ENCODE measurements around the gene CD2BP2. TPM values are rescaled to one million over a fixed set of nuclear protein-coding genes. Genes with fewer than 3 reads are reported as not detected.

The CD2BP2 gene
- total RNA-seq, 1 experiment from 2014 or later: 65.8 TPM

DNA sequence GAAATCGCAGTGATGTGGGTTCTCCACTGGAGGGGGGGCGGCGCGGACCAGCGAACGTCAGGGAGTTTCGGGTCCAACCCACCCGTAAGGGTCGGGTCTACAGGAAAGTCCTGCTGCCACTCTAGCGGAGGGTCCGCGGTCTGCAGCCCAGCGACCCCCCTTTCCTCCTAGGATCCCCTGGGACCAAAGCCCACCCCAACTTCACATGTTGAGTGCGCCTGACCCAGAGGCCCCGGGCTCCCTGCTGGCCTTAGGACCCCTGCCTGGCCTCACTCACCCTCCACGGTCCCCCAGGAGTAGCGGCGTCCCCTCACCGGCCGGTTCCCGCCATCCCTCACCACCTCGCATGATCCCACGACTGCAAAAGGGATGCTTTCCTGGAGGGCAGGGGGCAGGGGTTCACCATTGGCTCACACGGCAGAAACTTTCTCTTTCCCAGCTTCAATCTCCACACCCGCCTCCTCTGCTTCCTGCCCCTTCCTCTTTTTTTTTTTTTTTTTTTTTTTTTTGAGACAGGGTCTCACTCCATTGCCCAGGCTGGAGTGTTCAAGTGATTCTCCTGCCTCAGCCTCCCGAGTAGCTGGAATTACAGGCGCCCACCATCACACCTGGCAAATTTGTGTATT, 24.2 kb upstream of the CD2BP2 start:
- BruUV-seq (replicated peaks): no TSS peak
- intact Hi-C loops (cut with micrococcal nuclease; ENCODE audit: unreplicated experiment): no loop called here
- TF ChIP-seq, protein P1, sequence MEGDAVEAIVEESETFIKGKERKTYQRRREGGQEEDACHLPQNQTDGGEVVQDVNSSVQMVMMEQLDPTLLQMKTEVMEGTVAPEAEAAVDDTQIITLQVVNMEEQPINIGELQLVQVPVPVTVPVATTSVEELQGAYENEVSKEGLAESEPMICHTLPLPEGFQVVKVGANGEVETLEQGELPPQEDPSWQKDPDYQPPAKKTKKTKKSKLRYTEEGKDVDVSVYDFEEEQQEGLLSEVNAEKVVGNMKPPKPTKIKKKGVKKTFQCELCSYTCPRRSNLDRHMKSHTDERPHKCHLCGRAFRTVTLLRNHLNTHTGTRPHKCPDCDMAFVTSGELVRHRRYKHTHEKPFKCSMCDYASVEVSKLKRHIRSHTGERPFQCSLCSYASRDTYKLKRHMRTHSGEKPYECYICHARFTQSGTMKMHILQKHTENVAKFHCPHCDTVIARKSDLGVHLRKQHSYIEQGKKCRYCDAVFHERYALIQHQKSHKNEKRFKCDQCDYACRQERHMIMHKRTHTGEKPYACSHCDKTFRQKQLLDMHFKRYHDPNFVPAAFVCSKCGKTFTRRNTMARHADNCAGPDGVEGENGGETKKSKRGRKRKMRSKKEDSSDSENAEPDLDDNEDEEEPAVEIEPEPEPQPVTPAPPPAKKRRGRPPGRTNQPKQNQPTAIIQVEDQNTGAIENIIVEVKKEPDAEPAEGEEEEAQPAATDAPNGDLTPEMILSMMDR (IDR thresholded peaks at IDR 0.05; ENCODE audit: unreplicated experiment): no peak
- peak overlapping the region; percentile 87 for H3K27ac Mint-ChIP-seq (ENCODE audit: unreplicated experiment)
- H3K9me3 Mint-ChIP-seq (ENCODE audit: low read depth, unreplicated experiment): no peaks in the 10 kb centered on the region
- no peaks in the 10 kb centered on the region for H3K27me3 Mint-ChIP-seq (ENCODE audit: unreplicated experiment)
- CTCF ChIA-PET: no interaction called here
- H3K4me1 Mint-ChIP-seq (ENCODE audit: low read depth, unreplicated experiment): peaks cover 24% of the 10 kb centered on the region
- no peak for DNase-seq
- peak overlapping the region; percentile 99 for H3K4me3 Mint-ChIP-seq (ENCODE audit: low read depth, unreplicated experiment)
- H3K36me3 Mint-ChIP-seq (ENCODE audit: insufficient read depth, unreplicated experiment): peaks cover 44% of the 10 kb centered on the region

DNA sequence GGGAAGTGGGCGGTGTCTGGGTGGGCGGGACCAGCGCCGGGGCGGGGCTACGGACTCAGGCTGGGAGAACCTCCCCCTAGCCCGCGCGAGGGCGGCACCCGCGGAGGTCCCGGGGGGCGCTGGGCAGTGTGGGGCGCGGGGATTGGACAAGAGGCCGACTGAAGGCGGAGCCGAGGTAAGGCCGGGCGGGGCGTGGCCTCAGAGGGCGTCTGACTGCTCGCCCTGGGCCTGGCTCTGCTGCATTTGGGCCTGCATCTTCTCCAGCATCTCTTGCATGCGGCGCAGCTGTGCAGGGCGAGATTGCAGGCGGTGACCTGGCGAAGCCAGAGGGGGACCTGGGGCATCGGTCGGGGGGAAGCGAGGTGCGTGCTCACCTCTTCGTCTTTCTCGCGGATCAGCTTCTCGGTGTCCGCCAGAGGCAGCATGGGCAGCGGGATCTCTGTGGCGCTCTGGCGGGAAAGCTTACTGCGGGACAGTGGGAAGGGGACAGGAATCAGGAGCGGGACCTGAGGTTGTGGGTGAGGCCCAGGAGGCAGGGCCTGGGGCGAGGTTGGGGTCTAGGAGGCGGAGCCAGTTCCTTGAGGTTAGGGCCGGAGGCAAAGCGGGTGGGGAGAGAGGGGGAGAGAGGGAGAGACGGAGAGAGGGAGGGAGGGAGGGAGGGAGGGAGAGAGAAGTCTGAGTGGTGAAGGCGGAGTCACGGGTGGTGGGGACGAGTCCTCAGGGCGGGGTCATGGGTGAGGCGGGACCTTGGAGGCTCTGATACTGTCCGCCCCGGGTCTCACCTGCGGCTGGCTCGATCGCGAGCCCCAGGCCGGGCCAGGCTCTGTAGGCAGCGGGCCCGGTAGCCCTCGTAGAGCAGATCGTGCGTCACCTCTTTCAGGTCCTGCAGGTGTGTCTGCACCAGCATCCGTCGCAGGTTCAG, 23.4 kb upstream of the CD2BP2 start:
- TF ChIP-seq, protein P1 (IDR thresholded peaks at IDR 0.05; ENCODE audit: unreplicated experiment): peak; percentile 9
- peaks cover 24% of the 10 kb centered on the region for H3K4me1 Mint-ChIP-seq (ENCODE audit: low read depth, unreplicated experiment)
- peaks cover 44% of the 10 kb centered on the region for H3K36me3 Mint-ChIP-seq (ENCODE audit: insufficient read depth, unreplicated experiment)
- no peaks in the 10 kb centered on the region for H3K9me3 Mint-ChIP-seq (ENCODE audit: low read depth, unreplicated experiment)
- peak overlapping the region; percentile 87 for H3K27ac Mint-ChIP-seq (ENCODE audit: unreplicated experiment)
- DNase-seq: peak; percentile 99
- peak overlapping the region; percentile 99 for H3K4me3 Mint-ChIP-seq (ENCODE audit: low read depth, unreplicated experiment)
- no TSS peak for BruUV-seq (replicated peaks)
- H3K27me3 Mint-ChIP-seq (ENCODE audit: unreplicated experiment): no peaks in the 10 kb centered on the region
- intact Hi-C loops (cut with micrococcal nuclease; ENCODE audit: unreplicated experiment): no loop called here
- CTCF ChIA-PET: interaction anchor here (0.9 to 1.2 kb wide), 4 partner anchors 8 to 256 kb away, joined by 3 to 7 read pairs (median 4); partner anchors contain the start of genes TBC1D10B and ZNF771

DNA sequence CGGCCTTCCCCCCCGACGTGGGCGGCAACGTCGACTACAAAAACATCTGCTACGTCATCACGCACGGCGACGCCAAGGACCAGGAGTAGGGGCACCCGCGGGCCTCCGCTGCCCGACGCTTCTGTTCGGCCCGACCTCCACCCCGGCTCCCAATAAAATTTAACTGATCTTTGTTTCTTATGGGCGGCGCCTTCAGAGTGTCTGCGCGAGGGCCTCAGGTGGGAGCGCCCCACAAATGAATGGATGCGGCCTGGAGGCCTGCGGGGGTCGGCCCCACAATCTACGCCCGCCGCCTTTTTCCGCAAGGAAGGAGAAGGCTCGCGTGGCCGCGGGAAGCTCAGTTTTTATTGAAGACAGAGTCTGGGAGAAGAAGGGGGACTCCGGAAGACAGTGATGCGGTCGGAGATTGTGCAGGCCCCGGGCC, 22.7 kb upstream of the CD2BP2 start:
- TSS peak; percentile 80 for BruUV-seq (replicated peaks)
- peak; percentile 88 for DNase-seq
- CTCF ChIA-PET: interaction anchor here (0.9 to 1.2 kb wide), 4 partner anchors 8 to 256 kb away, joined by 3 to 7 read pairs (median 4); partner anchors contain the start of genes TBC1D10B and ZNF771
- Mint-ChIP-seq H3K4me1 (ENCODE audit: low read depth, unreplicated experiment) (peaks cover 24% of the 10 kb centered on the region), H3K36me3 (ENCODE audit: insufficient read depth, unreplicated experiment) (peaks cover 40% of the 10 kb centered on the region), H3K4me3 (ENCODE audit: low read depth, unreplicated experiment) (peak overlapping the region; percentile 99), H3K27me3 (ENCODE audit: unreplicated experiment) (no peaks in the 10 kb centered on the region), H3K9me3 (ENCODE audit: low read depth, unreplicated experiment) (no peaks in the 10 kb centered on the region), H3K27ac (ENCODE audit: unreplicated experiment) (peak overlapping the region; percentile 87)
- TF ChIP-seq, protein P1 (IDR thresholded peaks at IDR 0.05; ENCODE audit: unreplicated experiment): no peak
- intact Hi-C loops (cut with micrococcal nuclease; ENCODE audit: unreplicated experiment): no loop called here

DNA sequence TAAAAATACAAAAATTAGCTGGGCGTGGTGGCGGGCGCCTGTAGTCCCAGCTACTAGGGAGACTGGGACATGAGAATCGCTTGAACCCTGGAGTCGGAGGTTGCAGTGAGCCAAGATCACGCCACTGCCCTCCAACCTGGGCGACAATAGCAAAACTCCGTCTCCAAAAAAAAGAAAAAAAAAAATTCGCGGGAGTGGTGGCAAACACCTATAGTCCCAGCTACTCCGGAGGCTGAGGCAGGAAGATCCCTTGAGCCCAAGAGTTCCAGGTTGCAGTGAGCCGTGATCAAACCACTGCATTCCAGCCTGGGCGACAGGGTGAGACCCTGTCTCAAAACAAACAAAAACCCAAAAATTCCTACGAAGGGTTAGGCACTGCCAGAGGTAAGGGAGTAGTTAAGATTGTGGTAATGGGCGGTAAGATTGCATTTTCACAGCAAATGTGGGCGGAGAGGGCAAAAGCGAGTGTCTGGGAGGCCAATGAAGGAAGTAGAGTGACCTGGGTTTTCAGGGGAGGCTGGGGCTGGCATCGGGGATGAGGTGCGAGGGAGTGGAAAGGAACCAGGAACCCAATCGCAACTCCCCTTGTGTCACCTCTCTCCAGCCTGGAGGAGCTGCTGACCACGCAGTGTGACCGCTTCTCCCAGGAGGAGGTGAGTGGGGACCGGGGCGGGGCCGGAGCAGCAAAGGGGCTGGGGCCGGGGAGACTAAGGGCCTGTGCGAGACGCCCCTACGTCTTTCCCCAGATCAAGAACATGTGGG, 22.1 kb upstream of the CD2BP2 start:
- DNase-seq: no peak
- intact Hi-C loops (cut with micrococcal nuclease; ENCODE audit: unreplicated experiment): no loop called here
- TF ChIP-seq, protein P1 (IDR thresholded peaks at IDR 0.05; ENCODE audit: unreplicated experiment): no peak
- peaks cover 26% of the 10 kb centered on the region for H3K4me1 Mint-ChIP-seq (ENCODE audit: low read depth, unreplicated experiment)
- peaks cover 40% of the 10 kb centered on the region for H3K36me3 Mint-ChIP-seq (ENCODE audit: insufficient read depth, unreplicated experiment)
- H3K4me3 Mint-ChIP-seq (ENCODE audit: low read depth, unreplicated experiment): peak overlapping the region; percentile 99
- no peaks in the 10 kb centered on the region for H3K27me3 Mint-ChIP-seq (ENCODE audit: unreplicated experiment)
- CTCF ChIA-PET: interaction anchor here (1.1 to 1.2 kb wide), 2 partner anchors 30 to 32 kb away, joined by 3 to 7 read pairs; partner anchors contain the start of gene ZNF771
- no TSS peak for BruUV-seq (replicated peaks)
- H3K9me3 Mint-ChIP-seq (ENCODE audit: low read depth, unreplicated experiment): no peaks in the 10 kb centered on the region
- peak overlapping the region; percentile 87 for H3K27ac Mint-ChIP-seq (ENCODE audit: unreplicated experiment)
